Measurements from ENCODE around the gene PRELID2. TPM values are rescaled to one million over a fixed set of nuclear protein-coding genes. Genes with fewer than 3 reads are reported as not detected.
A peak's percentile ranks its signal among the peaks of the same experiment; 100 is the strongest.
"Not testable (repeated sequence)": the region's sequence is repeated elsewhere in the genome, so short reads cannot be mapped to it uniquely, and the experiment has no call there.

The PRELID2 gene
- total and polyA plus RNA-seq, 7 donors, result 0.39 to 3.0 (median 1.3) TPM

DNA sequence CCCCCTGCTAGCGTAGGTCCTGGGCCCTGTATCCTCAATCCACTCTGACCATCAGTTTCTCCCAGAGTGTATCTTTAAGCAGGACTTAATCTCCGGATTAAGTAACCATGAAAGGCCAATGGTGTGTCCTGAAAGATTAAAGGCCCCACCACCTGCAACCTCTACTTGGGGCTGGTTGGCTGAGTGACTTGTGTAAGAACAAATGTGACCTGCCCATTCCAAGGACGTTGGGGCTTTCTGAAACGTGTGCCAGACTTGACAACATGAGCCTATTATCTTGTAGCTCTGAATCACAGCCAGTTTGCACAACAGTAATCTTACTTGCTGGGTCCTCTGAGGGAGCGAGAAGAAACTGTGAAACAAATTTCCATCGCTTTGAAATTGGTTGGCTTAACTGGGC is 3.1 kb upstream of the PRELID2 start:
- Histone ChIP-seq H3K27ac (no peak overlapping the region), H3K27me3 (ENCODE audit: insufficient read depth in 3 of 3, low read length in 2 of 3) (no peaks in the 10 kb centered on the region), H3K9me3 (no peaks in the 10 kb centered on the region), H3K4me3 (no peak overlapping the region), H3K4me1 (no peaks in the 10 kb centered on the region), H3K36me3 (ENCODE audit: insufficient read depth in 1 of 2, low read depth in 1 of 2) (no peaks in the 10 kb centered on the region)
- ATAC-seq, result no peak
- intact Hi-C loops (cut with DNase I), result loop anchor here in 1 of 2 donors (5.0 kb wide), 1 partner anchor 209 kb away; no protein-coding TSS in a partner anchor
- DNase-seq, result no peak
- TF ChIP-seq CTCF (IDR thresholded peaks at IDR 0.05), result no peak
- 61 to 73% (median 65%) methylated on average over 6 of the region's 6 CpGs for WGBS, 3 donors

GRCh38 chr5:145836241-145836640 is 1.1 kb upstream of the PRELID2 start:
- ATAC-seq, result not testable (repeated sequence)
- 90 to 93% (median 91%) methylated on average over 13 of the region's 13 CpGs for WGBS, 3 donors

DNA sequence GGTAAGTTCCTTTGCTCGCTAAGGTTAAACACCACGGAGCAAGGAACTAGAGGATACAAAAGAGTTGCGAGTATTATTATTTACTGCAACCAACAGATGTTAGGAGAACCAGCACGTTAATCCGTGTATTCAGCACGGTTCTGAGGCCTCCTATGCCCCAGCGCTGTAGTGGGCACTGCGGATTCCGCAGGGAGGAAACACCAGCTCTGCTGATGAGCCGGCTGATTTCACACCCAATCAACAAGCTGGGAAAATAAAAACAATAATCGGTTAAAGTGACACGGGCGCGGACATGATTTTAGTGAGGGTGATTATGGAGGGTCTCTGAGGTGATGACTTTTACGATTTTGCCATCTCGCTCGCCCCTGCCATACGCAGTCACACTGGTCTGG is 702 bp upstream of the PRELID2 start:
- TF ChIP-seq CTCF (IDR thresholded peaks at IDR 0.05), result no peak
- 22 to 30% (median 27%) methylated on average over 18 of the region's 18 CpGs for WGBS, 3 donors
- peak overlapping the region; percentile 83 for H3K4me3 ChIP-seq
- peak; percentile 13 to 41 (median 29) for ATAC-seq
- H3K27me3 ChIP-seq (ENCODE audit: insufficient read depth in 3 of 3, low read length in 2 of 3), result no peaks in the 10 kb centered on the region
- intact Hi-C loops (cut with DNase I), result loop anchor here in 1 of 2 donors (5.0 kb wide), 1 partner anchor 211 kb away; no protein-coding TSS in a partner anchor
- no peaks in the 10 kb centered on the region for H3K36me3 ChIP-seq (ENCODE audit: insufficient read depth in 1 of 2, low read depth in 1 of 2)
- no peaks in the 10 kb centered on the region for H3K9me3 ChIP-seq
- no peaks in the 10 kb centered on the region for H3K4me1 ChIP-seq
- no peak for DNase-seq
- peak overlapping the region; percentile 72 for H3K27ac ChIP-seq

More at GRCh38 chr5:145836241-145836640, 1.1 kb upstream of the PRELID2 start:
- peak overlapping the region; percentile 83 for H3K4me3 ChIP-seq
- intact Hi-C loops (cut with DNase I), result loop anchor here in 1 of 2 donors (5.0 kb wide), 1 partner anchor 211 kb away; no protein-coding TSS in a partner anchor
- not testable (repeated sequence) for DNase-seq; H3K27me3 ChIP-seq (ENCODE audit: insufficient read depth in 3 of 3, low read length in 2 of 3); H3K4me1 ChIP-seq; H3K36me3 ChIP-seq (ENCODE audit: insufficient read depth in 1 of 2, low read depth in 1 of 2); H3K9me3 ChIP-seq; H3K27ac ChIP-seq

- intact Hi-C loops (cut with DNase I), result no loop called here
- peak overlapping the region; percentile 83 for H3K4me3 ChIP-seq
- no peaks in the 10 kb centered on the region for H3K27me3 ChIP-seq (ENCODE audit: insufficient read depth in 3 of 3, low read length in 2 of 3)
- DNase-seq (no peak), ATAC-seq (no peak)
- H3K9me3 ChIP-seq, result no peaks in the 10 kb centered on the region
- no peaks in the 10 kb centered on the region for H3K4me1 ChIP-seq
- TF ChIP-seq CTCF (IDR thresholded peaks at IDR 0.05), result no peak
- H3K36me3 ChIP-seq (ENCODE audit: insufficient read depth in 1 of 2, low read depth in 1 of 2), result no peaks in the 10 kb centered on the region
- H3K27ac ChIP-seq, result peak overlapping the region; percentile 3
- WGBS, 3 donors, result 17 to 22% (median 21%) methylated on average over 10 of the region's 10 CpGs
Measured at GRCh38 chr5:145834554-145834916, 607 bp downstream of the PRELID2 start.

- Histone ChIP-seq H3K27ac (no peak overlapping the region), H3K4me3 (no peak overlapping the region), H3K9me3 (no peaks in the 10 kb centered on the region), H3K4me1 (no peaks in the 10 kb centered on the region), H3K27me3 (ENCODE audit: insufficient read depth in 3 of 3, low read length in 2 of 3) (no peaks in the 10 kb centered on the region), H3K36me3 (ENCODE audit: insufficient read depth in 1 of 2, low read depth in 1 of 2) (no peaks in the 10 kb centered on the region)
- no peak for ATAC-seq
- DNase-seq, result no peak
- intact Hi-C loops (cut with DNase I), result no loop called here
- WGBS, 3 donors, result 61 to 82% (median 68%) methylated on average over 10 of the region's 10 CpGs
- TF ChIP-seq CTCF (IDR thresholded peaks at IDR 0.05), result no peak
Measured at GRCh38 chr5:145833631-145834200, 1.4 kb downstream of the PRELID2 start.

All from psoas muscle (tissue), 8 donors.